Endothelial cell of umbilical vein (primary cell): ENCODE measurements around the gene NTN5. TPM values are rescaled to one million over a fixed set of nuclear protein-coding genes. Genes with fewer than 3 reads are reported as not detected.

Experiments
- BruUV-seq: library from RNA; stranded (reverse); fragments of 400-500 nt; replicated peaks from 2 replicates; lab custom pipeline; 2021; lab: Mats Ljungman, UMichigan
- CTCF ChIA-PET: fragments of 300-600, 350-600 bp; sonication (Branson Sonifier 250); formaldehyde crosslinking; loops from one replicate; lab custom pipeline; 2021; ENCODE audit warnings: antibody characterized with exemption, inconsistent platforms; lab: Charles Lee
- POLR2A ChIA-PET: fragments of 300-600, 350-600 bp; sonication (Branson Sonifier 250); formaldehyde crosslinking; loops from one replicate; lab custom pipeline; 2021; ENCODE audit warnings: antibody characterized with exemption, inconsistent platforms; lab: Charles Lee
- DNase-seq: peaks from one replicate; pipeline ENCODE4 v3.0.0-alpha.2; 2011; ENCODE audit warnings: low read depth, low spot score
- FAIRE-seq: peaks from 2 replicates; lab custom pipeline; 2011; peaks lifted over from hg19 to GRCh38; lab: Jason Lieb, UNC
- H2AFZ ChIP-seq: 2 replicates; pipeline ENCODE4 v1.6.0; 2012; ENCODE audit warnings: low read depth, low read length, control low read depth, inconsistent platforms
- H3K27ac ChIP-seq: 2 replicates; pipeline ENCODE4 v1.5.1; 2011; ENCODE audit warnings: low read depth, mild to moderate bottlenecking, control low read depth, low read length, moderate library complexity; ENCODE audit not compliant: insufficient read depth
- H3K27me3 ChIP-seq, 2 experiments: 2 replicates each; pipeline versions ENCODE4 v1.6.0 to v1.6.1; 2011; ENCODE audit warnings: low read length in 2 of 2, mixed read lengths in 1 of 2; ENCODE audit not compliant: control insufficient read depth in 2 of 2, insufficient read depth in 2 of 2
- H3K36me3 ChIP-seq, 2 experiments: 2 replicates in 1 of 2; 3 replicates in 1 of 2; pipeline ENCODE4 v1.5.1; 2011; ENCODE audit warnings: low read length in 2 of 2, mild to moderate bottlenecking in 1 of 2, moderate library complexity in 1 of 2; ENCODE audit not compliant: control insufficient read depth in 2 of 2, insufficient read depth in 2 of 2; ENCODE audit errors: extremely low read depth in 1 of 2
- H3K4me1 ChIP-seq: 3 replicates; pipeline ENCODE4 v1.5.1; 2011; ENCODE audit warnings: mild to moderate bottlenecking, low read length; ENCODE audit not compliant: control insufficient read depth, insufficient read depth; ENCODE audit errors: extremely low read depth
- H3K4me2 ChIP-seq: 2 replicates; pipeline ENCODE4 v1.6.1; 2011; ENCODE audit warnings: low read length, control low read depth, mixed read lengths; ENCODE audit not compliant: insufficient read depth
- H3K4me3 ChIP-seq, 3 experiments: fragments of 200-600 bp in 1 of 3; sonication (generic), shearing (Covaris generic) in 1 of 3; replicated peaks in 1 of 3; 2 replicates each; pipeline ENCODE4 v1.5.1; 2011 to 2016; ENCODE audit warnings: control low read depth in 3 of 3, low read length in 3 of 3, mild to moderate bottlenecking in 2 of 3, inconsistent platforms in 1 of 3, low read depth in 1 of 3, moderate library complexity in 1 of 3; ENCODE audit not compliant: insufficient read depth in 1 of 3
- H3K79me2 ChIP-seq: 2 replicates; pipeline ENCODE4 v1.6.0; 2012; ENCODE audit warnings: low read length, inconsistent platforms; ENCODE audit not compliant: control insufficient read depth, insufficient read depth
- H3K9ac ChIP-seq: replicated peaks from 2 replicates; pipeline ENCODE3; 2011; ENCODE audit warnings: low read length, control low read depth; ENCODE audit not compliant: insufficient read depth; ENCODE audit errors: extremely low read depth
- H3K9me1 ChIP-seq: replicated peaks from 3 replicates; pipeline ENCODE4 v1.6.0; 2011; ENCODE audit warnings: mild to moderate bottlenecking, low read length; ENCODE audit not compliant: control insufficient read depth, insufficient read depth; ENCODE audit errors: extremely low read depth
- H3K9me3 ChIP-seq: replicated peaks from 2 replicates; pipeline ENCODE4 v1.5.1; 2012; ENCODE audit warnings: low read length, inconsistent platforms; ENCODE audit not compliant: control insufficient read depth, insufficient read depth
- H4K20me1 ChIP-seq: replicated peaks from 2 replicates; pipeline ENCODE3; 2011; ENCODE audit warnings: mild to moderate bottlenecking, low read length; ENCODE audit not compliant: control insufficient read depth, insufficient read depth; ENCODE audit errors: extremely low read depth
- EZH2 ChIP-seq: IDR thresholded peaks from 2 replicates; pipeline ENCODE4 v1.6.1; 2012; ENCODE audit warnings: borderline replicate concordance, low read depth, mild to moderate bottlenecking, moderate library complexity, low read length, inconsistent platforms; ENCODE audit not compliant: severe bottlenecking
- FOS ChIP-seq: IDR thresholded peaks from 2 replicates; pipeline ENCODE4 v1.6.1; 2011; ENCODE audit warnings: mild to moderate bottlenecking, low read length, moderate library complexity, borderline replicate concordance; ENCODE audit not compliant: insufficient read depth
- GATA2 ChIP-seq: IDR thresholded peaks from 2 replicates; pipeline ENCODE4 v1.7.0; 2011; ENCODE audit warnings: low read depth, mild to moderate bottlenecking, moderate library complexity, mixed read lengths, low read length; ENCODE audit not compliant: insufficient read length, insufficient read depth
- JUN ChIP-seq: IDR thresholded peaks from 2 replicates; pipeline ENCODE4 v1.6.1; 2011; ENCODE audit warnings: borderline replicate concordance, low read depth; ENCODE audit not compliant: insufficient read length, insufficient read depth
- MAX ChIP-seq: IDR thresholded peaks from 2 replicates; pipeline ENCODE4 v1.6.1; 2011; ENCODE audit not compliant: insufficient read depth, insufficient read length
- MYC ChIP-seq: IDR thresholded peaks from one replicate; pipeline ENCODE4 v1.6.1; 2011; ENCODE audit warnings: mild to moderate bottlenecking, low read depth, low read length
- POLR2A ChIP-seq: IDR thresholded peaks from 2 replicates; pipeline ENCODE4 v1.6.1; 2012; ENCODE audit warnings: low read depth, mild to moderate bottlenecking, control low read depth, low read length
- POLR2AphosphoS5 ChIP-seq: IDR thresholded peaks from 2 replicates; pipeline ENCODE4 v1.6.1; 2012; ENCODE audit warnings: low read depth, mild to moderate bottlenecking, control low read depth, low read length, moderate library complexity; ENCODE audit not compliant: insufficient read depth
- dilution Hi-C: fragments of 300-500 bp; cut with MboI; formaldehyde crosslinking; loops from one replicate; pipeline ENCODE4 v1.15.0; 2019; ENCODE audit warnings: low sequenced_read_pairs; ENCODE audit not compliant: extremely low pct_ligation_motif_present
- intact Hi-C: fragments of 100-400 bp; cut with micrococcal nuclease; formaldehyde crosslinking; loops from one replicate; pipeline ENCODE4 v1.10.0; 2022
- polyA plus RNA-seq, 4 experiments: library from polyadenylated mRNA; depleted of rRNA in 3 of 4; stranded (reverse) in 3 of 4; unstranded in 1 of 4; fragments of >200 nt; gene quantifications; 2 replicates each; pipeline versions ENCODE4 v1.2.1 to v1.2.3, GENCODE V29; 2011 to 2012; ENCODE audit warnings: missing spikeins in 1 of 4
- total RNA-seq: library from RNA; stranded (reverse); gene quantifications from 2 replicates; pipeline ENCODE4 v1.2.3, GENCODE V29; 2021
- TF ChIP-seq, protein P1 (sequence below), 2 donors: IDR thresholded peaks; 1 replicate in 1 of 2; 2 replicates in 1 of 2; pipeline ENCODE4 v1.5.1; 2011; ENCODE audit warnings: low read length in 2 of 2, mild to moderate bottlenecking in 2 of 2, moderate library complexity in 2 of 2, control low read depth in 1 of 2, inconsistent platforms in 1 of 2, low read depth in 1 of 2; ENCODE audit not compliant: insufficient read depth in 1 of 2; ENCODE audit errors: extremely low read depth in 1 of 2

The NTN5 gene
- total and polyA plus RNA-seq, 2 donors (not counting 3 experiments of a cell fraction or from before 2014, with no cell fraction given), result 0.11 TPM; not detected in 1

DNA sequence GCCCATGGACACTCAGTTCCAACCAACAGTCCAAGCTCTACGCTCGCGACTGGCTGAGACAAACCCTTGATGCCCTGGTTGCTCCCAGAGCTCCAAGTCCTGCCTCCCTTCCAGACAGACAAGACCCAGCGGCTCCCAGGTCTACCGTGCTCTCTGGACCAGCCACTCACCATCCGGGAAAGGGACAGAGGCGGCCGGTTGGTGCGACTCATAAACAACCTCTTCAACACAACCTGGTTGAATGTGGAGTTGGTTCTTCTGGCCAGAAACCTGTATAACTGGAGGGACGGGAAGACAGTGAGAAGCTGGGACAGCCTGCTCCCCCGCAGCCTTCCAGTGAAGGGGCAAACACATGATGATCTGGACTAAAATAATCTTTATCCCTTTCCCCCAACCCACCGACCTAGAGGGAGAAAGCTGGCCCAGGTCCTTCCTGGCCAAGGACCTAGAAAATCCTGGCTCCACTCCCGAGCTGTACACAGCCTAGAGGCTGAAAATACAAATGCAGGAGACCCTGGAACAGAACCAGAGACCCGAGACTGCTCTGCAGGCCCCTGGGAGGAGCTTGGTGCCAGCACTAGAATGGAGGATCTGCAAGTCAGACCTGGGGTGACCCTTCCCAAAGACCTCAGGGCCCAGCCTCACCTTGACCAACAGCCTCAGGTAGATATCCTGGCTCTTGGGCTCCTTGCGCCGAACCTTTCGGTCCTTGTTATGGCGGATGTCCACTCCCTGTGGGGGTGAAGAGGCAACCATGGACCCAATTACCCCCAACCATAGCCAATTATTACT is 55.5 kb downstream of the NTN5 start:
- no TSS peak for BruUV-seq
- peaks cover 19 to 24% of the 10 kb centered on the region in 2 experiments for H3K36me3 ChIP-seq
- H3K27me3 ChIP-seq, result no peaks in the 10 kb centered on the region
- intact Hi-C loops, result no loop called here
- H3K4me1 ChIP-seq, result peaks cover 25% of the 10 kb centered on the region
- no peaks in the 10 kb centered on the region for H4K20me1 ChIP-seq
- POLR2A ChIA-PET, result interaction anchor here (0.6 to 0.7 kb wide), 2 partner anchors 8 to 1761 kb away, joined by 4 to 6 read pairs; no protein-coding TSS in a partner anchor
- CTCF ChIA-PET, result interaction anchor here (0.6 to 2.0 kb wide), 5 partner anchors 13 to 293 kb away, joined by 3 to 9 read pairs (median 5); no protein-coding TSS in a partner anchor
- H3K27ac ChIP-seq, result peak overlapping the region; percentile 26
- no peak overlapping the region for H2AFZ ChIP-seq
- peak overlapping the region; percentile 99 for H3K4me2 ChIP-seq
- dilution Hi-C loops, result no loop called here
- H3K79me2 ChIP-seq, result peaks cover 38% of the 10 kb centered on the region
- H3K4me3 ChIP-seq, result peak overlapping the region; percentile 85 to 99 (median 96)
- no peak for DNase-seq
- no peaks in the 10 kb centered on the region for H3K9me1 ChIP-seq
- H3K9me3 ChIP-seq, result no peaks in the 10 kb centered on the region
- TF ChIP-seq MAX (no peak), POLR2A (peak; percentile 29), JUN (no peak), EZH2 (no peak), GATA2 (no peak), MYC (no peak), POLR2AphosphoS5 (no peak), FOS (no peak)
- TF ChIP-seq, protein P1, sequence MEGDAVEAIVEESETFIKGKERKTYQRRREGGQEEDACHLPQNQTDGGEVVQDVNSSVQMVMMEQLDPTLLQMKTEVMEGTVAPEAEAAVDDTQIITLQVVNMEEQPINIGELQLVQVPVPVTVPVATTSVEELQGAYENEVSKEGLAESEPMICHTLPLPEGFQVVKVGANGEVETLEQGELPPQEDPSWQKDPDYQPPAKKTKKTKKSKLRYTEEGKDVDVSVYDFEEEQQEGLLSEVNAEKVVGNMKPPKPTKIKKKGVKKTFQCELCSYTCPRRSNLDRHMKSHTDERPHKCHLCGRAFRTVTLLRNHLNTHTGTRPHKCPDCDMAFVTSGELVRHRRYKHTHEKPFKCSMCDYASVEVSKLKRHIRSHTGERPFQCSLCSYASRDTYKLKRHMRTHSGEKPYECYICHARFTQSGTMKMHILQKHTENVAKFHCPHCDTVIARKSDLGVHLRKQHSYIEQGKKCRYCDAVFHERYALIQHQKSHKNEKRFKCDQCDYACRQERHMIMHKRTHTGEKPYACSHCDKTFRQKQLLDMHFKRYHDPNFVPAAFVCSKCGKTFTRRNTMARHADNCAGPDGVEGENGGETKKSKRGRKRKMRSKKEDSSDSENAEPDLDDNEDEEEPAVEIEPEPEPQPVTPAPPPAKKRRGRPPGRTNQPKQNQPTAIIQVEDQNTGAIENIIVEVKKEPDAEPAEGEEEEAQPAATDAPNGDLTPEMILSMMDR (IDR thresholded peaks at IDR 0.05; ENCODE audit: extremely low read depth in 1 of 2, insufficient read depth in 1 of 2, low read depth in 1 of 2, low read length in 2 of 2), result peak in 1 of 2 donors; percentile 1
- FAIRE-seq, result no peak
- H3K9ac ChIP-seq, result peak overlapping the region; percentile 99
